Mammary epithelial cell (primary cell): ENCODE results near the gene ZDHHC5.

Source experiments
- CTCF ChIP-seq, 2 donors: IDR thresholded peaks in 1 of 2; conservative IDR thresholded peaks in 1 of 2; 2 replicates each; pipeline ENCODE4 v1.5.1; 2011 to 2012; ENCODE audit warnings: inconsistent platforms in 2 of 2, low read length in 2 of 2, mild to moderate bottlenecking in 2 of 2, control low read depth in 1 of 2, low read depth in 1 of 2; ENCODE audit not compliant: insufficient read depth in 1 of 2; ENCODE audit errors: extremely low read depth in 1 of 2
- EZH2 ChIP-seq: IDR thresholded peaks from 2 replicates; pipeline ENCODE4 v1.6.1; 2012; ENCODE audit warnings: low read length, inconsistent platforms, borderline replicate concordance

- TF ChIP-seq CTCF (conservative IDR thresholded peaks at IDR 0.05 in 1 of 2, IDR thresholded peaks at IDR 0.05 in 1 of 2; ENCODE audit: extremely low read depth in 1 of 2, insufficient read depth in 1 of 2, low read depth in 1 of 2, low read length in 2 of 2) (no peak), EZH2 (no peak)
Measured at GRCh38 chr11:57632116-57632515, 35.8 kb upstream of the ZDHHC5 start.
